GM18517 (cell line): ENCODE results near the gene CERCAM.
"Not testable (repeated sequence)": the region's sequence is repeated elsewhere in the genome, so short reads cannot be mapped to it uniquely, and the experiment has no call there.

ENCODE experiments used
- ATAC-seq: cut with Tn5 transposase; IDR thresholded peaks from one replicate; pipeline ENCODE4 v1.9.1; 2021; ENCODE audit warnings: mild to moderate bottlenecking, moderate library complexity; ENCODE audit not compliant: unreplicated experiment

CERCAM gene

DNA sequence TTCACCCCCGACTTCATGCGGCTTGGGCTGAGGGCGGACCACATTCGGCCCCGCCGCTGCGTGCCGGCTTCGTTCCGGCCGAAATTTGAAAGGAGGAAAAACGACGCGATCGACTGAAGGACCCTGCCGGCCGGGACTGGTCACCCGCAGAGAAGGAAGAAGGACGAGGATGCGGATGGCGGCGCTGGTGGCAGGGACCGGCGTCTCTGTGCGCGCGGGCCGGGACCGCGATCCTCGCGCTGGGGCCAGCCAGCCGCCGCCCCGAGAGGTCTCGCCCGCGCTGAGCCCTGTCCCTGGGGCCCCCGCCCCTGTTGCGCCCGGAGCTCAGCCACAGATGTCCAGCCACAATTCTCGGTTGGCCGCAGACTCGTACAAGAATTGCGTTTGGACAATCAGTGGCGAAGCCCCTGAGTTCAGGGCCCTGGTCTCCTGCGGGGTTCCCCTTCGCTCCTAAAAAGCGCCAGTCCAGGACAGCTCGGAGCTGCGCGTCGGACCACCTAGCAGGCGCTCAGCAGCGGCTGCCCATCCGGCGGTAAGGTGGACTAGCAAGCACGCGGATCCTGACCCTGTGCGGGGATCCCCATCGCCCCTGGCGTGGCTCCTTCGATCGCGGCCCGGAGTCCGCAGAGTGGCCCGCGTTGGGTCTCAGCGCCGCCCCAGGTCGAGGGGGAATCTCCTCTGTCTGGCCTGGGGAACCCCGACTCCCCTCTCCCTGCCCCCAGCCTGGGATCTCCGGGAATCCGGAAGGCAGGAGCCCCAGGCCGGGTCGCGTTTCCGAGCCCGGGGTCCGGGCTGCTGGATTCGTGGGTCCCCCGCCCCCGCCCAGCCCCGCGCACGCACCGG lies 28.1 kb upstream of the CERCAM start:
- no peak for ATAC-seq

DNA sequence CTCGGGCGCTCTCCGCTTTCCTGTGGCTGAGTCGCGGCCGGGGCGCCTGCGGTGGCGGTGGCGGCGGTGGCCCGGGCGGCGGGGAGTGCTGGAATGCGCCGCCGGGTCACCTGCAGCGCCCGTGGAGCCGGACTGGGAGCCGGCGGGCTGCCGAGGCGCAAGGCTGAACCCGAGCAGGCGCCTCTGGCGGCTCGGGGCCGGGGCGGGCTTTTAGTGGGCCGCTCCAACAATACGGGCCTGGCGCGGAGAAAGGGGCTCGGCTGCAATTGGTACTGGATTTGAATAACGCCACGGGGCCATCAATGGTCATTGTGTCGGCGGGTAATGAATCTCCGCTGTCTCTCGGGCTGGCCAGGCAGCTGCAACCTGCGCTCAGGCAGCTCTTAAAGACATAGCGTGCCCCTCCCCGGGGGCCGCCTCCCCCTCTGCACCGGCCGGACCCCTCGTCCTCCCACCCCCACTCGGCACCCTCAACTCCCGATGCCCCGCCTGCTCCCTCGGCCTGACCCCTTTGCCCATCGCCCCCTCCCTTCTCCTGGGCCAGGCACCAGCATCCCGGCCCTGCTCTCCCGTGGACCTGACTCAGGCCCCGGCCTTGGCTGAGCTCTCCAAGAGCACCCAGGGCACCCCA lies 27.4 kb upstream of the CERCAM start:
- ATAC-seq, result no peak

DNA sequence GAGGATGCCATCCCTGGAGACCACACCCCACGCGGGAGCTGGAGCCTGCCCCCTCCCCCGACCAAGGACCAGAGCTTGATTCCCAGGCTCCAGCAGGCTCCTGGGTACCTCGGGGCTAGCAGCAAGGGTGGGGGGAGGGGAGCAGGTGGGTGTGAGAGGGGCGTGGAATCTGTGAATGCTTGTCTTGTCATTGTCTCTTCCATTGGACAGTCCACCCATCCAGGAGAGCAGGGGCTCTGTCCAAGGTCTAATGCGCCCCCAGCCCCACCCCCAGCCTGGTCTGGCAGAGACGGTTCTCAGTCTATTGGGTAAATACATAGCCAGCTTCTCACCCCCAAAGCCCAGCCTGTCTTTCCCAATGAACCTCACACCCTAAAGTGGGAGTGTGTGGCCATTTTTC lies 26.7 kb upstream of the CERCAM start:
- no peak for ATAC-seq

DNA sequence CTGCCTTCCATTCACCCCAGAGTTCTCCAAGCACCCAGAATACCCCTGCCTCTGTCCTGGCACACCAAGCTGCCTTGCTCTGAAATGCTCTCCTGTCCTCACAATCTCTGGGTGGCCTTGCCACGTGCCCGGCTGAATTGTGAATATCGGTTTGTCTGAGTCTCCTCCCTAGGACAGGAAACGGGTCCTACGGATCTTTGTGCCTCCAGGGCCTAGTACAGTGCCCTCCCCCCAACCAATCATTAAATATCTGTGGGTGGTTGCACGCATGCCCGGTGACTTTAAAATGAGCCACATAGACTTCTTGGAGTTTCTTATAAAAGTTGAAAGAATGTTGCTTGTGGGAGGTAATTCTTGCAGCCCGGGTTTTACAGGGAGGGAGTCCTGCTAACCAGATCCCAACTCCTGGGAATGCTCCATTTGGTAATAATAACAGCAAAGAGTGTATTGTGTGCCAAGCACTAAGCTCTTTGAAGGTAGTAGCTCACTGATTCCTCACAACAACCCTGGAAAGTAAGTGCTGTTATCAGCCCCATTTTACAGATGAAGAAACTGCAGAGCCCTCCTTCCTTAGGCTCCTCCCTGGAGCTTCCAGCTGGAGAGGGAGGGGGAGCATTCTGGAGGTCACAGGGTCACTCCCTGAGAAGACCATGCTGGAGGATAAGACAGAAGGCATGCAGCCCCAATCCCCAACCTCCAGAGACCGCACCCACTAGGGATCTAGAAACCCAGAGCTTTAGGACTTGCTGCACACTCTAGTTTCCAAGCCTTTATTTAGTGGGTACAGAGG lies 26.1 kb upstream of the CERCAM start:
- no peak for ATAC-seq

DNA sequence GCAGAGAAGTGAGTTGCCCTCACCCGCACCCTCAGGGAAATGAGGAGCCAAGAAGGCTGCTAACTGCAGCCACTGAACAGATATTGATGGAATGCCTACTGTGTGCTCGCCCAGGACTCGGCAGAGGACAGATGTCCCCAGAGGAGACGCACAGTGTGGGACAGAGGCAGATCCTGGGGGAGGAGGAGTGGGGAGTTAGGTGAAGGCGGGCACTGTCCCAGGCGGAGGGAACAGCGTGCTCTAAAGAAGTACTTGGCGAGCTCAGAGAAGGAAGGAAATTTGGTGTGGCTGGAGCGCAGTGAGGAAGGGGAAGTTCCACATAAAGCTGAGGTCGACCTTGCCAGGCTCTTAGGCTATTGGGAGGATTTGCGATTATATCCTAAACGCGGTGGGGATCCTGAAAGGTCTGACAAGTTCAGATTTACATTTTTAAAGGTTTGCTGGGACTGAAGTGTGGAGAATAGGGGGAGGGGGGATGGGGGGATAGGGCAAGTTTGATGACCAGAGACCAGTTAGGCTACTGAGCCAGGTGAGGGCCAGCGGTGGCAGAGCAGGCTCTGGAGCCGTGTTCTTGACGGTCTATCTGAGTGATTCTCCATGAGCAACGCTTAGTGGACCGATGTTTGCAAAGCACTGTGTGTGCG lies 23.6 kb upstream of the CERCAM start:
- ATAC-seq, result no peak

DNA sequence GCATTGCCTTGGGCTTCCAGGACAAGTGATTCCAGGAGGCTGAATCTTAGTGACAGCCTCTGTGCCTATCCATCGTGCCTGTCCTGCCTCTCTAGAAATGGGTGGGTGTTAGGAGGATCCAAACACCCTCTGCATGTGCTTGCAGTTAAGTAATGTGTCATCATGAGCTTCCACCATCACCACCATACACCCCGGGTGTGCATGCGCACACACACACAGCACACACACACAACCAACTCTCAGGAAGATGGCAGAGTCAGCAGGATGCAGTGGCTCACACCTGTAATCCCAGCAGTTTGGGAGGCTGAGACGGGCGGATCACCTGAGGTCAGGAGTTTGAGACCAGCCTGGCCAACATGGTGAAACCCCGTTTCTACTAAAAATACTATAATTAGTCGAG lies 22.8 kb upstream of the CERCAM start:
- ATAC-seq, result no peak

DNA sequence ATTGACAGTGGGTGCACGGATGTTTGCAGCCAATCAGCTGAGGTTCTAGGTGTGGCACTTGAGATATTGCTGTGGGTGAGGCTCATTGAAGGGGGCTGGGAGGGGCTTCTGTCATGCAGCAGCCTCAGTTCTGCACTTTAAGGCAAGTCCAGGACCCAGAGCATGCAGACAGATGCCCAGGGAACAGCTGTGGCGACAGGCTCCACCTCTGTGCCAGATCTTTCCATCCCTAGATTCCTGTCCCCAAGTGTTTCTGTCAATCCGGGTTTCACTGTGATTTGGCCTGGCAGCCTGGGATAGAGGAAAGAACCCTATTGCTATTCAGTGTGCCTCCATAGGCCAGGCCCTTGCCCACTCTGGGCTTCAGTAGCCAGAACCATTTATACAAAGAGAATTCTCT lies 20.8 kb upstream of the CERCAM start:
- ATAC-seq, result no peak

DNA sequence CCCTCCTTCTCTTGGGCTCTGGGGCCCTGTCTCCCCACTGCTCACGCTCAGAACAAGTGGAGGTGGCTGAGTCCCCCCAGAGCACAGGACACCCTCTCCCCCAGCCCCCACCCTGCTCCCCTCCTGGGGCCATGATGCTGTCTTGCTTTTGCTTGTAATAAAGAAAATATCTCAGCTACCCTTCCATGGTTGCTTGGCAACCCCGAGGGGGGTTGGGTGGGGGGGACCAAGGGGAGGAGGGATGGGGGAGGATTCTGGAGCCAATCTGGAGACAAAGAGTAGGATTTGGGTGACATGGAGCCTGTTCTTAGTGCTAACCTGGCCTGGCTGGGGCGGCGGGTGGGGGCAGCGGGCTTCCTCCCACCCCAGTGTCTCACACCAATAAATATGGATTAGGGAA lies 16.1 kb upstream of the CERCAM start:
- no peak for ATAC-seq

DNA sequence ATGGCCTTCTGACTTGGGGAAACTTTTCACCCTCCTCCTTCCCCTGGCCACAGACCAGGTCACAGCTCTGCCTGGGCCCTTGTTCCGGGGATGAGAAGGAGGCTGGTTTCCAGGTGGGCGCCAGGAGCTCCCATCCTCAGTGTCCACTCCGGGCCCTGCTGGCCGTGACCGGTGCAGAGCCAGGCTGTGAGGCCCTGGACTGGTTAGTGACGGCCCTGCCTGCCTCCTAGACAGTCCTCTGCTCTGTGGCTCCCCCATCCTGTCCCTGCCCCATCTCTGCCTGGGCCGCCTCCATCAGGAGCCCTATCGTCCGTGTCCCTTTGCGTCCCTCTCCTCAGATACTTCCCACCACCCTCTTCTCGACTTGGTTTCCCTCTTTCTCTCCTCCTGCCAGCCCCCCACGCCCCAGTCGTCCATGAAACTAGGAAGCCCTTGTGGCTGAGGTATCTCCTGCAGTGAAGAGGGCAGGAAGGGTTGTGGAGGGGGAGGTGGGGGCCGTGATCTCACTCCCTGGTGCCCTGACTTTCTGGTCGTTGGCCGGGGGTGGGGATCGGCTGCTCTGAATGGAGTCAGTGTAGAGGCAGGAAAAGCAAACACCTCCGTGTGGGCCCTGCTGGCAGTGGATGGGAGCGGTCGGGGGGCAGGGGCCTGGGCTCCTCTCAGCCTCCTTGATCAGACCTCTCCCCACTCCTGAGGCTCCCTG lies 15.4 kb upstream of the CERCAM start:
- ATAC-seq, result no peak

DNA sequence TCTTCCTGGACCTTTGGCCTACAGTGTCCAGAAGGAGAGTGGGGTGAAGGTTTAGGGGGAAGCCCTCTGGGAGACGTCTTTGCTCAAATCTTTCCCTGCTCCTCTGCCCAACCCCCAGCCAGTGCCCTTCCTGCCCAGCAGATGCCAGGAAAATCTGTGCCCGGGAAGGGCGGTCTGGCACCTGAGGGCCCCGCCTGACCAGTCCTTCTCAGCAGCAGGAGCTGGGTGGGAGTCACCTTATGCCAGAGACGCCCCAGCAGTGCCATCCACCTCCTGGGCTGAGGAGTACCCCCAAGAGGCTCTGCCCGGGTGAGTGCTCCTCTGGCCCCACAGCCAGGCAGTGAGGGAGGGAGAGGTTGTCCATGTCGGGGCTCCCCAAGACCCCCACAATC lies 14.9 kb upstream of the CERCAM start:
- ATAC-seq, result no peak

DNA sequence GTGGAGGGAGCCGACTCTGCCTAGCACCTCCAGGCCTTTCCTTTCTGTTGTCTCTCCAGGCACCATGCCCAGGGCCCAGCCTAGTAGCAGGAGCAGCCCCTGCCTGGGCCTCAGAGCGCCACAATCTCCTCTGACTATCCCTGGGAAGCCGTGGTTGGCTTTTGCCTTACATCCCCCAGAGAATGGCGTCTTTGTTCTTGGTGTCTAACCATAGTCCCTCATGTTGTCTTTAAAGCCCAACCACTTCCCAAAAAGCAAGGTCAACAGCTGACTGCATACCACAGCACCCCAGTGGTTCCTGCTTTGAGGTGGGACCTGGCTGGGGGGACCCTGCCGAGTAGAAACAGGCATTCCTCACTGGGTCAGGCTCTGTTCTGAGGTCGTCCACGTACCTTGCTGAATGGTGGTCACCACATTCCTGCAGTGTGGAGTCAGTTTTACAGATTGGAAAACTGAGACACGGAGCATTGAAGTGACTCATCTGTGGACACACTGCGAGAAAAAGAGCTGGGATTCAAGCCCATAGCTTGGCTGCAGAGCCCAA lies 13.7 kb upstream of the CERCAM start:
- ATAC-seq, result no peak

DNA sequence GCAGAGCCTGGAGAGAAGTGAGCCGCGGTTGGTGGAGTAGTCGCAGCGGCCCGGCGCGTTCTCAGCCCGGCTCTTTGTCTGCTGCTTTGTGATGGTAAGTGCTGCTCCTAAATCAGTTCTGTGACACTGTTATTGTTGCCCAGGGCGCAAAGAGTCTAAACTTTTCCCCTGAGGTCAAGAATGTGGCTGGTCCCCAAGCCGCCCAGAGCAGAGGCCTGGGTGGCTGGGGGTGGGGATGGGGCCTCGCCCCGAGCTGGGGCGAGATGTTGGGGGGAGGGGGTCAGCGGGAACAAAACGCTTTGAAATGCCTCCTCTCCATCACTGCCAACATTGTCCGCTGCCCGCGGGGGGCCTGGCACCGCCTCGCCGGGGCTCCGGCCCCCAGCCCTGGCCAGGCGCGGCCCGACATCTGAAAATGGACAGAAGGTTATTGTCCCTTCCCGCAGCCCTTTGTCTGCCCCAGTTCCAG lies 11.7 kb upstream of the CERCAM start:
- ATAC-seq, result no peak

DNA sequence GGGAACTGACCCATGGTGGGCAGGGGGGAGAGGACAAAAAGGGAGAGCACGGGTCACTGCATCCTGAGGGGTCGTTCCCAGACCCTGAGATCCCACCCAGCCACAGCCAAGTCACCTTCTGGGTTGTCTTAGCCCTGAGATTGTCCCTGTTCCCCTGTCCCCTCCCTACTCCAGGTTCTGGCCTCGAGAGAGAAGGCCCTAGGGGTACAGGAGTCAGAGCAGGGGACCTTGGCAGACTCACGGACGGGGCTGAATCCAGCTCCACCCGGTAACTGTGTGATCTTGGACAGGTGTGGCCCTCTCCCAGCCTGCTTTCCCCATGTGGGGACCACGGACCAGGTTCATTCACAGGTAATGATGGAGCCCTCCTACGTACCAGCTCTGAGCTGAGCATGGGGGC lies 11.2 kb upstream of the CERCAM start:
- ATAC-seq, result no peak

DNA sequence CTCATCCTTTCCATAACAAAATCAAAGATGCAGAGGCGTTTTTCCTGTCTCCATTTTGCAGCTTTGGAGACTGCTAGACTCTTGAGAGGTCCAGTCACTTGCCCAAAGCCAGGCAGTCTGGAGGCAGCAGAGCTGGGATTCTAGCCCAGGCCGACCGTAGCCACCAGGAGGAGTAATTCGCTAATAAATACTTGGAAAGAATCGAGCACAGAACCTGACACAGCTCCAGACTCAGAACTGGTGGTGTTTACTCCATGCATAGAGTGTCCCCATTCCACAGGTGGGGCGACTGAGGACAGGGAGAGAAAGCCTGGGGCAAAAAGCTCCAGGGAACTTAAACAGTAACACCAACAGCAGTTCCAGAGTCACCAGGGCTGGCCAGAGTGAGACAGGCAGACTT lies 10.7 kb upstream of the CERCAM start:
- no peak for ATAC-seq

DNA sequence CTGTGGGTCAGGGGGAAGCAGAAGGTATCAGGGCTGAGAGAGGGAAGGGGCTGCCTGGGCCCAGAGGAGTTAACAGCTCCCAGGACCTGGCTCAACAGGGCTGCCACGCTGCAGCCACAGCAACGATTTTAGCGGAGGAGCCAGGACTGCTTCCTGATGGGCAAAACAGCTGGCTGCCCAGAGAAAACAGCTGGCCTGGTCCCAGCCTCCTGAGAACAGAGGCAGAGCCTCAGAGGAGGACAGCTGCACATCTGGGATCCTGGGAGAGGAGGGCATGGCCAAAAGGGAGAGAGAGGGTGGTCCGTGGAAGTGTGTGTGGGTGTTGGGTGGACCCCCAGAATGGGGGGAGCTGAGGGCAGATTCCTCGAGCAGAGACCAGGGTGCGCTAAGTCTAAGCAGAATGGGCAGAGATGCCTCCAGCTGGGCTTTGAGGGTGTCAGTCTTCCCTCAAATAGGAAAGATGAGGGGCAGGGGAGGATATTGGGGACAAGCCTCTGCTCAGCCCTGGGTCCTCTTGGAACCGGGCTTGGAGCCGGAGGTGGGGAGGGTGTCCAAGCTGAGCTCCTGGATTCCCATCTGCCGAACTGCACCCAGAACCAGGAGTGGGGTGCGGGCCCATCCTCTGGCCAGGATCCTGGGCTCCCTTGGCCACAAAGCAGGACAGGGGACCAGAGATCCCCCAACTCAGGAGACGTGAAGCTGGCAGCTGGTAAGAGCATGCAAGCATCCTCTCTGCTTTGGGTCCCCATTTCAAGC lies 9.1 kb upstream of the CERCAM start:
- ATAC-seq, result no peak

DNA sequence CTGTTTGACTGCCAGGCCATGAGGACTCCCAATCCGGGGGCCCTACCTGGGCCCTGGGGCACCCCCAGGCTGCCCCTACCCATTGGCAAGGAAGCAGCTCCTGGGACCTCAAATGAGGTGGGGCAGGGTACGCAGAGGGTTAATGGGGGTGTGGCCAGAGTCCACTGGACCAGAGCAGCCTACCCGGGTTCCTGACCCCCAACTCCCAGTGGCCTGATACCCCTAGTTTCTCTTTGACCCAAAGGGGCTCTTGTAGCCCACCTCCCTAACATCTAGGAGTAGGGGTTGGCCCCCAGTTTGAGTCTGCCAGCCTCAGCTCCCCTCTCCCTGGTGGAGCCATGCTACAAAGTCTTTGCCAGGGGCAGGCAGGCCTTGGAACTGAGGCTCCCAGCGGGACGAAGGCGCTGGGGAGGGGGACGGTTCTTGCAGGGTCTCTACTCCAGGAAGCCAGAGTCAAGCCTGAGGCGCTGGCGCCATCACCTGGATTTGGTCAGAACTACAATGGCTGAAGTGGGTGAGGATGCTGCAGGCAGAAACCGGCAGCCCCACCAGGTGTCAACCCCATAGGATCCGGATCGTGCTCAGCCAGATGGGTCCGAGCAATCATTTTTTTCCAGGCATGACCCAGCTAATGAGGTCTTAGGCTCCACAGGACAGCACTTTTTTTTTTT lies 8.4 kb upstream of the CERCAM start:
- ATAC-seq, result no peak

DNA sequence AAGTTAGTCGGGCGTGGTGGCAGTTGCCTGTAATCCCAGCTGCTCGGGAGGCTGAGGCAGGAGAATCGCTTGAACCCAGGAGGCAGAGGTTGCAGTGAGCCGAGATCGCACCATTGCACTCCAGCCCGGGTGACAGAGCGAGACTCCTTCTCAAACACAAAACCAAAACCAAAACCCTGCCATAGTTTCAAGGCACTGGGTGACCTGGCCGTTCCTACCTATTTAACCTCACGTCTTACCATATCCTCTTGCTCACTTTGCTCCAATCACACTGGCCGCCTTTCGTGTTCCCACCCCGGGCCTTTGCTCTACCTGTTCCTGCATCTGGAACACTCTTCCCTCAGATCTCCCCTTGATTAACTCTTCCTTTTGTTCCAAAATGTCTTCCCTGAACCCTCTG lies 6.9 kb upstream of the CERCAM start:
- not testable (repeated sequence) for ATAC-seq

DNA sequence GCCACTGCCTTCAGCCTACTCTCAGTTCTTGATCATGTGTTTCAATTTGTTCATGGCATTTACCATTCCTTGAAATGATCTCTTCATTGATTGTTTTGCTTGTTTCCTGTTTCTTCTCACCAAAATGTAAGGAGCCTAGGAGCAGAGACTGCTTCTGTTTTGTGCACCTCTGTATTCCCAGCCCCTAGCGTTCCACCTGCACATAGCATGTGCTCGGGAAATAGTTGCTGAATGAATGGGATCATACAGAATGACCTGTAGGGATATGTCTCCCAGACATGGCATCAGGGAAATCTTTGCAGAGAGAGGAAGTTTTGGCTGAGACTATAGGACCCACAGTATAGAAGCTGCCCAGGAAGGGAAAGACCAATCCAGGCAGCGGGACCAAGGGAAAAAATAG lies 6.2 kb upstream of the CERCAM start:
- ATAC-seq, result no peak

DNA sequence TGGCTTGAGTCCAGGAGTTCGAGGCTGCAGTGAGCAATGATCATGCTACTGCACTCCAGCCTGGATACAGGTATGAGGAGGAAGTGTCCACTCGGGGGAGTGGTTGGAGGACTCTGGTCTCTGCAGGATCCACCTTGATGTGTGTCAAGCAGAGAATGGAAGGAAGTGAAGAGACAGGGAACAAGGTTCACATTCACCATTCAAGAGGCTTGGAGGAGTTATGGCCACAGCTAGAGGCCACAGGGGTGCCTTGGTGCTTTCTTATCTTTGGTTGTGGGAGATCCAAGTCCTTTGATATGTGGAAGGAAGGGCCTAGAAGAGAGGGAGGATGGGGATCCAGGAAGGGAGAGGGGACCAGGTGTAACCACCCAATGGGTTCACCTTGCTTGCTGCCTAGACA lies 5.4 kb upstream of the CERCAM start:
- ATAC-seq, result no peak
